ENCODE measurements around the gene LIFR.
"Not testable (repeated sequence)": the region's sequence is repeated elsewhere in the genome, so short reads cannot be mapped to it uniquely, and the experiment has no call there.

The LIFR gene

DNA sequence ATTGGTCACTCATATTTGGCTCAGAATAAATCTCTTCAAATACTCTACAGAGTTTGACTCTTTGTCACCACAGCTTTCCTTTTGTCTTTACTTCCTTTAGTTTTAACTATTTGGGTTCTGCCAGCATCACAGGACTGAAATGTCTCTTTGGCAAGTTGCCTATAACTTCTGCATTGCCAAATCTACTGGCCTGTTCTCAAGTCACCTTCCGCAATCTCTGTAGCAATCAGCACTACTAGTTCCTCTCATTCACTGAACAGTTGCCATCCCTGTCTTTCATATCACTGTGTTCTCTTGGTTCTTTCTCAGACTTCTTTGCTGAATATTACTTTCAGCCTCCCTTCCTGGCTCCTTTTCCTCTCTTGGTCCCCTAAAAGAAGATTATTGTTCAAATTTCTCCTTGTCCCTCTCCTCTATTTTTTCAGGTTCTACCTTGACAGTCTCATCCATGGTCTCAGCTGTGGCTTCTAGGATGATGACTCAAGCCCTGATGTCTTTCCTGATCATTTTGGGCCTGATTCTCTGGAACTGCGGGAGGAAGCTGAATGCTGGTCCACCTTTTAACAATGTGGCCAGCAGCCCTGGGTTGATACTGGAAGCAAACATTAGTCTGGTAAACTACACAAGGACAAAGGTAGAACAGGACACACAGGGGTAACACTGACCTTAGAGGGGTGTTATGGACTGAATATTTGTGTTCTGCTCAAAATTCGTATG lies 44.0 kb upstream of the LIFR start:
- TF ChIP-seq, protein P1, sequence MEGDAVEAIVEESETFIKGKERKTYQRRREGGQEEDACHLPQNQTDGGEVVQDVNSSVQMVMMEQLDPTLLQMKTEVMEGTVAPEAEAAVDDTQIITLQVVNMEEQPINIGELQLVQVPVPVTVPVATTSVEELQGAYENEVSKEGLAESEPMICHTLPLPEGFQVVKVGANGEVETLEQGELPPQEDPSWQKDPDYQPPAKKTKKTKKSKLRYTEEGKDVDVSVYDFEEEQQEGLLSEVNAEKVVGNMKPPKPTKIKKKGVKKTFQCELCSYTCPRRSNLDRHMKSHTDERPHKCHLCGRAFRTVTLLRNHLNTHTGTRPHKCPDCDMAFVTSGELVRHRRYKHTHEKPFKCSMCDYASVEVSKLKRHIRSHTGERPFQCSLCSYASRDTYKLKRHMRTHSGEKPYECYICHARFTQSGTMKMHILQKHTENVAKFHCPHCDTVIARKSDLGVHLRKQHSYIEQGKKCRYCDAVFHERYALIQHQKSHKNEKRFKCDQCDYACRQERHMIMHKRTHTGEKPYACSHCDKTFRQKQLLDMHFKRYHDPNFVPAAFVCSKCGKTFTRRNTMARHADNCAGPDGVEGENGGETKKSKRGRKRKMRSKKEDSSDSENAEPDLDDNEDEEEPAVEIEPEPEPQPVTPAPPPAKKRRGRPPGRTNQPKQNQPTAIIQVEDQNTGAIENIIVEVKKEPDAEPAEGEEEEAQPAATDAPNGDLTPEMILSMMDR (conservative IDR thresholded peaks at IDR 0.05; ENCODE audit: control insufficient read depth, insufficient read depth, low read depth, low read length): no peak
- DNase-seq (ENCODE audit: low read depth): peak; percentile 71
- no peak overlapping the region for H3K4me3 ChIP-seq (ENCODE audit: control insufficient read depth, low read depth, low read length)

DNA sequence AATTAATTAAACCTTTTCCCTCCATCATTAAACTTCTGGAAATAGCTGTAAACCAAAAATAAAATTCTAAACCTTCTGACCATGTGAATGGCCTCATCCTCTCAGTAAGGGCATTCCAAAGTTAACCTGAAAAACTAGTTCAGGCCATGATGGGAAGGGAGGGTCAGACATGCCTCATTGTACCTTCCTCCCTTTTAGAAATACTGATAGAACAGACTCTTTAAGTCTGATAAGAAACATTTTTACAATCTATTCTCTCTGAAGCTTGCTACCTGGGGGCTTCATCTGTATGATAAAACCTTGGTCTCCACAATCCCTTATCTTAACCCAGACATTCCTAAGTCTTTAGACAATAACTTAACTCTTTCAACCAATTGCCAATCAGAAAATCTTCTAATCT lies 43.3 kb upstream of the LIFR start:
- not testable (repeated sequence) for DNase-seq (ENCODE audit: low read depth)

DNA sequence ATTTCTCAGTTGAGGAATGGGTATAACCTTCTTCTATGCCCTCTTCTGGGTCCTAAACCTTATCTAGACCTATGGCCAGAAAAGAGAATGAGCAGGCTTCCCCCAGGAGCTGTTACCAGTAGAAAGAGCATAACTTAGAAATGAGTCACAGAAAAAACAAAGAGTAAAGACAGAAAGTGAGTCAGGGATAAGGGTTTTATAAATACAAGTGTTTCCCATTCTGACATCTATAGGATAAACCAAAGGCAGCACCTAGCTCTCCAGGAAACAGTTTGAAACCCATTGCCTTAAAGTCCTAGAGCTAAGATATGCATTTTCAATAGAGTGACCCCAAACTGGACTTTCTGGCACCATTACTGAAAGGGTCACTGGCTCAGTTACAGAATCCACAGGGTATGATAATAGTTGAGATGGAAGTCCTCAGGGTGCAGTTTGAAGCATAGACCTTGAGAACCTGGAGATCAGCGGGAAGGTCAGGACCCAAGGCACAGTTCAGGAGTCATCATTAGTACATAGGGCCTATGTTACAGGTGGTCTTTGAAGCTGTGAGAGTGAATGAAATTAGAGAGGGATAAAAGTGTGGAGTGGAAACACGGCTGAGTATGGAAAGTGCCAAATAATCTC lies 42.7 kb upstream of the LIFR start:
- TF ChIP-seq, protein P1 (conservative IDR thresholded peaks at IDR 0.05; ENCODE audit: control insufficient read depth, insufficient read depth, low read depth, low read length): no peak
- no peak overlapping the region for H3K4me3 ChIP-seq (ENCODE audit: control insufficient read depth, low read depth, low read length)
- peak; percentile 84 for DNase-seq (ENCODE audit: low read depth)

More for the DNA sequence above, 43.3 kb upstream of the LIFR start:
- H3K4me3 ChIP-seq (ENCODE audit: control insufficient read depth, low read depth, low read length): not testable (repeated sequence)

DNA sequence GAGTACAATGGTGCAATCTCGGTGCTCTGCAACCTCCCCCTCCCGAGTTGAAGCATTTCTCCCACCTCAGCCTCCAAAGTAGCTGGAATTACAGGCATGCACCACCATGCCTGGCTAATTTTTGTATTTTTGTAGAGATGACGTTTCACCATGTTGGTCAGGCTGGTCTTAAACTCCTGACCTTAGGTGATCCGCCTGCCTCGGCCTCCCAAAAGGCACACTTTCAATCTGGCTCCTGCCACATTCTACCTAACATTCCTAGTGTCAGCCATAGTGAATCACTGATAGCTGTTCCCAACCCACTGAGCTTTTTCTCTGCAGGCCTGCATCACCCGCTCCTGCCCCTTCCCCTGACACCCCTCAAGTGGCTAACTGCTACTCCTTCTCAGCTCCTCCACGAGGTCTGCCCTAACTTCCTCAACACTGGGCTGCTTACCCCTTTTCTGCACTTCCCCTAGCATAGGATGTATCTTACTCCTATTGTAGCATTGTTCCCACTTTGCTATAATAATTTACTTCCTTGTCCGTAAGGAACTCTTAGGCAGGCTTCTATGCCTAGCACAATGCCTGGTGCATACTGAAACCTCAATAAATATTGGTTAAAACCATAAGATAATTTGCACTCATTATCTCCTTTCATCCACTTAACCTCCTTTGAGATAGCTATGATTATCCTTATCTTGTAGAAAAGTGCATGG lies 42.0 kb upstream of the LIFR start:
- TF ChIP-seq, protein P1 (conservative IDR thresholded peaks at IDR 0.05; ENCODE audit: control insufficient read depth, insufficient read depth, low read depth, low read length): no peak
- no peak for DNase-seq (ENCODE audit: low read depth)
- H3K4me3 ChIP-seq (ENCODE audit: control insufficient read depth, low read depth, low read length): no peak overlapping the region

DNA sequence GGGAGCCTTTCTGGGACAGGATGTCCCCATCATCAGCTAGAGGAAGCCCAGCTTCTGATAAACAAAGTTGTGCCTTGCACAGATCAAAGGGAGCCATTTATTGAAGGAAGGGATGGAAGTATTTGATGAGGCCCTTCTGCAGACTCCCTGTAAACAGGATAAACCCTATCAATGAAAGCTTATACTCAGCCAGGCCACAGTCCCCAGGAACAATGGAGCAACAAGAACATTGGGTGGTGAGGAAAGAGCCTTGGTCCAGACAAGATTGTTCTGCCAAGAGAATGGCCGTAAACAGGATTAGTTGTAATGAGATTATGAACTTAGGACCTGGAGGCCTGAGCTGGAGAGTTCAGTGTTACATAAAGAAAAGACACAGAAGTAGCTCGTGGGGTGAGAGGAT lies 40.5 kb upstream of the LIFR start:
- no peak overlapping the region for H3K4me3 ChIP-seq (ENCODE audit: control insufficient read depth, low read depth, low read length)
- DNase-seq (ENCODE audit: low read depth): no peak
- TF ChIP-seq, protein P1 (conservative IDR thresholded peaks at IDR 0.05; ENCODE audit: control insufficient read depth, insufficient read depth, low read depth, low read length): no peak

DNA sequence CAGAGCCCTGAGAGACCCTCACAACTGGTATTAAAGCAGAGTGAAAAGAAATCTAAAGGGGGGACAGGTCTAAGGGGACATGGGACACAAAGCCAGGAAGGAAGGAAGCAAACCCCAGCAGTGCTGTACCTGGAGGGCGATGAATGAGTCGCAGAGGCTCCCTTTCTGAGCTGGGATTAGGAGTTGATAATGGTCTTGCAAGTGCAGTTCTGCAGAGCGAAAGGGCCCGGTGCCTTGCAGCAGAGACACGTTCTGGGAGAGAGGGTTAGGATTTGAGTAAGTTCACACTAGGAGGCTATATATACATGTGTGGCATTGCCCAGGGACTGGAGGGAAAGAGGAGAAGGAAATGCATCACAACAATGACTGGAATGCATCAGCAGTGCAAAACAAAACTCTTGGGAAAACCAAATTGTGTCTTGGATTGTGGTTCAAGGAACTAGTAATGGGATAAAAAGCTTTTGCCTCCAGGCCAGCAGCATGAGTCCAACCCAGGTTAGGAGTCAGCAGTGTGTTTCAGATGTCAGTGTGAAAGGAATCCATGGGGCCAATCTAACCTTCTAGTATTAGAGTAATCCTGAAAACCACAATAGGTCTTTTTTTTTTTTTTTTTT lies 38.8 kb upstream of the LIFR start:
- peak; percentile 67 for DNase-seq (ENCODE audit: low read depth)

More for the DNA sequence above, 38.8 kb upstream of the LIFR start:
- no peak overlapping the region for H3K4me3 ChIP-seq (ENCODE audit: control insufficient read depth, low read depth, low read length)
- TF ChIP-seq, protein P1 (conservative IDR thresholded peaks at IDR 0.05; ENCODE audit: control insufficient read depth, insufficient read depth, low read depth, low read length): no peak
